HK-2 (cell line): ENCODE measurements around the gene PCSK5.

Experiments used
- DNase-seq: peaks from one replicate; pipeline ENCODE4 v3.0.0-alpha.2; 2018; ENCODE audit not compliant: unreplicated experiment

PCSK5 gene

GRCh38 chr9:76240578-76240977 lies 350.1 kb downstream of the PCSK5 start:
- no peak for DNase-seq

- no peak for DNase-seq
Observed at GRCh38 chr9:76245518-76245917, 355.0 kb downstream of the PCSK5 start.

- DNase-seq, result no peak
Observed at GRCh38 chr9:76246680-76247079, 356.2 kb downstream of the PCSK5 start.

- DNase-seq, result no peak
Observed at GRCh38 chr9:76247426-76247825, 357.0 kb downstream of the PCSK5 start.

GRCh38 chr9:76249309-76249708 lies 358.8 kb downstream of the PCSK5 start:
- no peak for DNase-seq

GRCh38 chr9:76255781-76256455 lies 365.4 kb downstream of the PCSK5 start:
- no peak for DNase-seq

GRCh38 chr9:76257311-76257710 lies 366.8 kb downstream of the PCSK5 start:
- no peak for DNase-seq

GRCh38 chr9:76266649-76267283 lies 376.3 kb downstream of the PCSK5 start:
- DNase-seq, result no peak

GRCh38 chr9:76267284-76267652 lies 376.8 kb downstream of the PCSK5 start:
- no peak for DNase-seq

- no peak for DNase-seq
Observed at GRCh38 chr9:76269789-76270188, 379.3 kb downstream of the PCSK5 start.

GRCh38 chr9:76271755-76272154 lies 381.3 kb downstream of the PCSK5 start:
- DNase-seq, result no peak

GRCh38 chr9:76289042-76289441 lies 398.6 kb downstream of the PCSK5 start:
- DNase-seq, result no peak

- DNase-seq, result no peak
Observed at GRCh38 chr9:76289703-76290102, 399.2 kb downstream of the PCSK5 start.

- no peak for DNase-seq
Observed at GRCh38 chr9:76290555-76290954, 400.1 kb downstream of the PCSK5 start.

GRCh38 chr9:76292246-76292645 lies 401.8 kb downstream of the PCSK5 start:
- no peak for DNase-seq

- no peak for DNase-seq
Observed at GRCh38 chr9:76292658-76293057, 402.2 kb downstream of the PCSK5 start.

GRCh38 chr9:76294301-76294700 lies 403.8 kb downstream of the PCSK5 start:
- DNase-seq, result no peak

- no peak for DNase-seq
Observed at GRCh38 chr9:76296561-76297310, 406.3 kb downstream of the PCSK5 start.

GRCh38 chr9:76297721-76298239 lies 407.3 kb downstream of the PCSK5 start:
- no peak for DNase-seq

- DNase-seq, result no peak
Observed at GRCh38 chr9:76298521-76299144, 408.2 kb downstream of the PCSK5 start.

GRCh38 chr9:76302543-76302942 lies 412.1 kb downstream of the PCSK5 start:
- DNase-seq, result no peak

GRCh38 chr9:76302947-76303550 lies 412.6 kb downstream of the PCSK5 start:
- no peak for DNase-seq
